ENCODE measurements around the gene LSM14A. TPM values are rescaled to one million over a fixed set of nuclear protein-coding genes. Genes with fewer than 3 reads are reported as not detected.
"Not testable (repeated sequence)": the region's sequence is repeated elsewhere in the genome, so short reads cannot be mapped to it uniquely, and the experiment has no call there.

Gene LSM14A
- polyA plus RNA-seq (2013, experiment 1 of 2): 106 TPM
- 128 TPM for polyA plus RNA-seq (2013, experiment 2 of 2)

- Histone ChIP-seq H3K9ac (ENCODE audit: low read depth, low read length) (peak within 1 kb of the TSS; percentile 99), H3K27me3 (ENCODE audit: insufficient read depth, low read length) (no peaks in the 10 kb centered on the region), H3K9me3 (ENCODE audit: insufficient read depth, low read depth, low read length) (no peaks in the 10 kb centered on the region), H3K4me3 (ENCODE audit: low read length) (peak within 1 kb of the TSS; percentile 93), H3K27ac (ENCODE audit: low read depth, low read length) (peak within 1 kb of the TSS; percentile 100), H3K36me3 (ENCODE audit: insufficient read depth, low read length) (peaks cover 29% of the 10 kb centered on the region), H3K4me1 (ENCODE audit: insufficient read depth, low read length) (peaks cover 25% of the 10 kb centered on the region)
- 1% methylated on average over 83 of the region's 83 CpGs for WGBS
These were observed at the start of gene LSM14A for GRCh38 chr19:34171877-34172660. LSM14A (plus strand) TSS chr19:34172504; CDS start chr19:34172643, 139 bp downstream.

GRCh38 chr19:34124828-34125227 is 47.5 kb upstream of the LSM14A start:
- H3K9ac ChIP-seq (ENCODE audit: low read depth, low read length): no peak overlapping the region
- H3K4me3 ChIP-seq (ENCODE audit: low read length): no peak overlapping the region
- no peak overlapping the region for H3K27ac ChIP-seq (ENCODE audit: low read depth, low read length)
- no peaks in the 10 kb centered on the region for H3K36me3 ChIP-seq (ENCODE audit: insufficient read depth, low read length)
- H3K4me1 ChIP-seq (ENCODE audit: insufficient read depth, low read length): no peaks in the 10 kb centered on the region
- WGBS: 29% methylated on average over 1 of the region's 1 CpG
- no peaks in the 10 kb centered on the region for H3K27me3 ChIP-seq (ENCODE audit: insufficient read depth, low read length)
- no peaks in the 10 kb centered on the region for H3K9me3 ChIP-seq (ENCODE audit: insufficient read depth, low read depth, low read length)

- Histone ChIP-seq H3K27ac (ENCODE audit: low read depth, low read length) (no peak overlapping the region), H3K4me1 (ENCODE audit: insufficient read depth, low read length) (no peaks in the 10 kb centered on the region), H3K27me3 (ENCODE audit: insufficient read depth, low read length) (no peaks in the 10 kb centered on the region), H3K9ac (ENCODE audit: low read depth, low read length) (no peak overlapping the region), H3K4me3 (ENCODE audit: low read length) (no peak overlapping the region), H3K9me3 (ENCODE audit: insufficient read depth, low read depth, low read length) (no peaks in the 10 kb centered on the region), H3K36me3 (ENCODE audit: insufficient read depth, low read length) (no peaks in the 10 kb centered on the region)
- 88% methylated on average over 8 of the region's 8 CpGs for WGBS
These were observed 45.3 kb upstream of the LSM14A start for GRCh38 chr19:34126966-34127365.

GRCh38 chr19:34127684-34128189 is 44.6 kb upstream of the LSM14A start:
- WGBS: 92% methylated on average over 6 of the region's 6 CpGs
- no peaks in the 10 kb centered on the region for H3K4me1 ChIP-seq (ENCODE audit: insufficient read depth, low read length)
- no peaks in the 10 kb centered on the region for H3K27me3 ChIP-seq (ENCODE audit: insufficient read depth, low read length)
- no peak overlapping the region for H3K4me3 ChIP-seq (ENCODE audit: low read length)
- no peaks in the 10 kb centered on the region for H3K36me3 ChIP-seq (ENCODE audit: insufficient read depth, low read length)
- no peaks in the 10 kb centered on the region for H3K9me3 ChIP-seq (ENCODE audit: insufficient read depth, low read depth, low read length)
- H3K9ac ChIP-seq (ENCODE audit: low read depth, low read length): no peak overlapping the region
- no peak overlapping the region for H3K27ac ChIP-seq (ENCODE audit: low read depth, low read length)

DNA sequence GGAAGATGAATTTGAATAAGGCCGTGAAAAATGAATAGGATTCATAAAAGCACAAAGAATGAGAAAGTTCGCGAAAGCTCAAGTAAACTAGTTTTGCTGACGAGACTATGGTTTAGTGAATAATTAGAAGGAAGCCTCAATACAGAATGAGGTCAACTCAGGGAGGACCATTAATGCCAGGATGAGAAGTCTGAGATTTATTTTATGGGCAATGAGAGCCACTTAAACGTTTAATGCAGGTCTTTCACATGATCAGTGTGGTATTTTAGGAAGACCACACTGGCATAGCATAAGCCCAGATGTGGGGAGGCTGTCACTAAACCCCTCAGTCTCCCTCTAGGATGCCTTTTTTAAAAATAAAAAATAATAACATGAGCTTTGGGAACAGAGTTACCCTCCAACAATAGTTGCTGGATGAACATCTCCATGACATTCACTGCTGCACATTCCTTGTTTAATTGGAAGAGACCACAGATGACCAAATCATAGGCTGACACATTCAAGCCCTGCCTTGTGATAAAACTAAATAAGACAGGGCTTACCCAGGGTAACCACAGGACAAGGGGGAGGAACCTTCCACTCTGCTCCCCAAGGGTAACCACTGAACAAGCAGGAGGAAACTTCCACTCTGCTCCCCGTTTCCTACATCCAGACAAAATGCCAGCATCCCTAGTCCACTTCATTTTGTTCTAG is 43.6 kb upstream of the LSM14A start:
- 73% methylated on average over 6 of the region's 6 CpGs for whole genome bisulfite sequencing
- no peaks in the 10 kb centered on the region for H3K4me1 ChIP-seq (ENCODE audit: insufficient read depth, low read length)
- no peaks in the 10 kb centered on the region for H3K27me3 ChIP-seq (ENCODE audit: insufficient read depth, low read length)
- no peak overlapping the region for H3K27ac ChIP-seq (ENCODE audit: low read depth, low read length)
- H3K9me3 ChIP-seq (ENCODE audit: insufficient read depth, low read depth, low read length): no peaks in the 10 kb centered on the region
- H3K4me3 ChIP-seq (ENCODE audit: low read length): no peak overlapping the region
- no peaks in the 10 kb centered on the region for H3K36me3 ChIP-seq (ENCODE audit: insufficient read depth, low read length)
- H3K9ac ChIP-seq (ENCODE audit: low read depth, low read length): no peak overlapping the region

GRCh38 chr19:34131100-34131499 is 41.2 kb upstream of the LSM14A start:
- Histone ChIP-seq H3K27ac (ENCODE audit: low read depth, low read length) (no peak overlapping the region), H3K4me1 (ENCODE audit: insufficient read depth, low read length) (no peaks in the 10 kb centered on the region), H3K36me3 (ENCODE audit: insufficient read depth, low read length) (no peaks in the 10 kb centered on the region), H3K9me3 (ENCODE audit: insufficient read depth, low read depth, low read length) (no peaks in the 10 kb centered on the region), H3K9ac (ENCODE audit: low read depth, low read length) (no peak overlapping the region), H3K27me3 (ENCODE audit: insufficient read depth, low read length) (no peaks in the 10 kb centered on the region), H3K4me3 (ENCODE audit: low read length) (no peak overlapping the region)

DNA sequence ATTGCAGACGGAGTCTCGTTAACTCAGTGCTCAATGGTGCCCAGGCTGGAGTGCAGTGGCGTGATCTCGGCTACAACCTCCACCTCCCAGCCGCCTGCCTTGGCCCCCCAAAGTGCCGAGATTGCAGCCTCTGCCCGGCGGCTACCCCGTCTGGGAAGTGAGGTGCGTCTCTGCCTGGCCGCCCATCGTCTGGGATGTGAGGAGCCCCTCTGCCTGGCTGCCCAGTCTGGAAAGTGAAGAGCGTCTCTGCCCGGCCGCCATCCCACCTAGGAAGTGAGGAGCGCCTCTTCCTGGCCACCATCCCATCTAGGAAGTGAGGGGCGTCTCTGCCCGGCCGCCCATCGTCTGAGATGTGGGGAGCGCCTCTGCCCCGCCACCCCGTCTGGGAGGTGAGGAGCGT is 40.2 kb upstream of the LSM14A start:
- H3K9me3 ChIP-seq (ENCODE audit: insufficient read depth, low read depth, low read length); H3K36me3 ChIP-seq (ENCODE audit: insufficient read depth, low read length); H3K9ac ChIP-seq (ENCODE audit: low read depth, low read length); H3K4me3 ChIP-seq (ENCODE audit: low read length); H3K27ac ChIP-seq (ENCODE audit: low read depth, low read length); H3K4me1 ChIP-seq (ENCODE audit: insufficient read depth, low read length); H3K27me3 ChIP-seq (ENCODE audit: insufficient read depth, low read length): not testable (repeated sequence)
- WGBS: 84% methylated on average over 10 of the region's 24 CpGs

DNA sequence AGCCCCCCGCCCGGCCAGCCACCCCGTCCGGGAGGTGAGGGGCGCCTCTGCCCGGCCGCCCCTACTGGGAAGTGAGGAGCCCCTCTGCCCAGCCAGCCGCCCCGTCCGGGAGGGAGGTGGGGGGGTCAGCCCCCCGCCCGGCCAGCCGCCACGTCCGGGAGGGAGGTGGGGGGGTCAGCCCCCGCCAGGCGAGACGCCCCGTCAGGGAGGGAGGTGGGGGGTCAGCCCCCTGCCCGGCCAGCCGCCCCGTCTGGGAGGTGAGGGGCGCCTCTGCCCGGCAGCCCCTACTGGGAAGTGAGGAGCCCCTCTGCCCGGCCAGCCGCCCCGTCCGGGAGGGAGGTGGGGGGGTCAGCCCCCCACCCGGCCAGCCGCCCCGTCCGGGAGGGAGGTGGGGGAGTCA is 39.6 kb upstream of the LSM14A start:
- H3K9me3 ChIP-seq (ENCODE audit: insufficient read depth, low read depth, low read length); H3K9ac ChIP-seq (ENCODE audit: low read depth, low read length): not testable (repeated sequence)

GRCh38 chr19:34134190-34135053 is 37.9 kb upstream of the LSM14A start:
- H3K27ac ChIP-seq (ENCODE audit: low read depth, low read length): peak overlapping the region; percentile 90
- peak overlapping the region; percentile 70 for H3K4me3 ChIP-seq (ENCODE audit: low read length)
- no peaks in the 10 kb centered on the region for H3K9me3 ChIP-seq (ENCODE audit: insufficient read depth, low read depth, low read length)
- no peaks in the 10 kb centered on the region for H3K36me3 ChIP-seq (ENCODE audit: insufficient read depth, low read length)
- 2% methylated on average over 63 of the region's 63 CpGs for WGBS
- H3K4me1 ChIP-seq (ENCODE audit: insufficient read depth, low read length): no peaks in the 10 kb centered on the region
- H3K9ac ChIP-seq (ENCODE audit: low read depth, low read length): peak overlapping the region; percentile 91
- H3K27me3 ChIP-seq (ENCODE audit: insufficient read depth, low read length): no peaks in the 10 kb centered on the region

More for the DNA sequence above, 39.6 kb upstream of the LSM14A start:
- H3K4me3 ChIP-seq (ENCODE audit: low read length); H3K27me3 ChIP-seq (ENCODE audit: insufficient read depth, low read length); H3K36me3 ChIP-seq (ENCODE audit: insufficient read depth, low read length); H3K4me1 ChIP-seq (ENCODE audit: insufficient read depth, low read length); H3K27ac ChIP-seq (ENCODE audit: low read depth, low read length): not testable (repeated sequence)
- WGBS: 93% methylated on average over 21 of the region's 32 CpGs

DNA sequence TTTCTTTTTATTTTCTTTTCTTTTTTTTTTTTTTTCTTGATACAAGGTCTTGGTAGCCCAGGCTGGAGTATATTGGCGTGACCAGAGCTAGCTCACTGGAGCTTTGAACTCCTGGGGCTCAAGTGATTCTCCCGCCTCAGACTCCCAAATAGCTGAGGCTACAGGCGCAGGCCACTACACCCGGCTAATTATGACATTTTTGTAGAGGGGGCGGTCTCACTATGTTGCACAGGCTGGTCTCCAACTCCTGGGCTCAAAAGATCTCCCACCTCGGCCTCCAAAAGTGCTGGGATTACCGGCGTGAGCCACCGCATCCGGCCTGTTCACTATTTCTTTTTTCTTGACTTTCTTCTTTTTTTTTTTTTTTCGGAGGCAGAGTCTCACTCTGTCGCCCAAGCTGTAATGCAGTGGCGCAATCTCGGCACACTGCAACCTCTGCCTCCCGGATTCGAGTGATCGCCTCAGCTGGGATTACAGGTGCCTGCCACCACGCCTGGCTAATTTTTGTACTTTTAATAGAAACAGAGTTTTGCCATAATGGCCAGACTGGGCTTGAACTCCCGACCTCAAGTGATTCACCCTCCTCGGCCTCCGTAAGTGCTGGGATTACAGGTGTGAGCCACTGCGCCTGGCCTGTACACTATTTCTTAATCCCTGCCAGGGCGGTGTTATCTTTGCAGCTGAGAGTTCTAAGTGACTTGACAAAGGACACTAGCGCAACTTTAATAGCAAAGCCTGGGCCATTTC is 37.1 kb upstream of the LSM14A start:
- H3K27ac ChIP-seq (ENCODE audit: low read depth, low read length): peak overlapping the region; percentile 90; the same call in 1 of the 2 replicates
- H3K36me3 ChIP-seq (ENCODE audit: insufficient read depth, low read length): no peaks in the 10 kb centered on the region
- H3K9me3 ChIP-seq (ENCODE audit: insufficient read depth, low read depth, low read length): no peaks in the 10 kb centered on the region
- WGBS: 90% methylated on average over 24 of the region's 24 CpGs
- peak overlapping the region; percentile 91 for H3K9ac ChIP-seq (ENCODE audit: low read depth, low read length)
- no peaks in the 10 kb centered on the region for H3K4me1 ChIP-seq (ENCODE audit: insufficient read depth, low read length)
- peak overlapping the region; percentile 70 for H3K4me3 ChIP-seq (ENCODE audit: low read length)
- H3K27me3 ChIP-seq (ENCODE audit: insufficient read depth, low read length): no peaks in the 10 kb centered on the region

Measured in HUES64 (cell line).